Medulla oblongata (tissue), 1 donor: ENCODE measurements around the gene HCRTR1.

Source experiments
- DNase-seq: peaks from one replicate; pipeline ENCODE4 v3.0.0-alpha.2; 2015; ENCODE audit errors: extremely low spot score

HCRTR1 gene

GRCh38 chr1:31598980-31599379 is 18.5 kb upstream of the HCRTR1 start:
- DNase-seq, result no peak

- DNase-seq, result no peak
Observed at GRCh38 chr1:31600641-31601040, 16.8 kb upstream of the HCRTR1 start.

GRCh38 chr1:31602081-31602480 is 15.4 kb upstream of the HCRTR1 start:
- no peak for DNase-seq

GRCh38 chr1:31605908-31606427 is 11.5 kb upstream of the HCRTR1 start:
- DNase-seq, result no peak

GRCh38 chr1:31607360-31607759 is 10.1 kb upstream of the HCRTR1 start:
- peak; percentile 17 for DNase-seq

GRCh38 chr1:31609514-31610118 is 7.9 kb upstream of the HCRTR1 start:
- DNase-seq, result no peak

- DNase-seq, result no peak
Observed at GRCh38 chr1:31614414-31615005, 3.0 kb upstream of the HCRTR1 start.

GRCh38 chr1:31615414-31615813 is 2.1 kb upstream of the HCRTR1 start:
- no peak for DNase-seq

- no peak for DNase-seq
Observed at GRCh38 chr1:31615939-31616338, 1.6 kb upstream of the HCRTR1 start.

GRCh38 chr1:31617916-31618746 is 642 bp downstream of the HCRTR1 start:
- no peak for DNase-seq

GRCh38 chr1:31618916-31619846 is 1.7 kb downstream of the HCRTR1 start:
- DNase-seq, result no peak

GRCh38 chr1:31620631-31621497 is 3.4 kb downstream of the HCRTR1 start:
- DNase-seq, result no peak

- no peak for DNase-seq
Observed at GRCh38 chr1:31621498-31621820, 4.0 kb downstream of the HCRTR1 start.

- no peak for DNase-seq
Observed at GRCh38 chr1:31621847-31622730, 4.6 kb downstream of the HCRTR1 start.

GRCh38 chr1:31623365-31623764 is 5.9 kb downstream of the HCRTR1 start:
- DNase-seq, result no peak

GRCh38 chr1:31624309-31624708 is 6.8 kb downstream of the HCRTR1 start:
- no peak for DNase-seq

- no peak for DNase-seq
Observed at GRCh38 chr1:31624731-31625514, 7.4 kb downstream of the HCRTR1 start.

- DNase-seq, result no peak
Observed at GRCh38 chr1:31625561-31626222, 8.2 kb downstream of the HCRTR1 start.
